Stimulated activated CD4-positive, alpha-beta T cell treated with anti-CD3 and anti-CD28 coated beads, Interleukin-1b, Interleukin-23, amount 100 ng/mL, for 48 hours (primary cell): ENCODE results near the gene SMNDC1.

Experiments
- DNase-seq: peaks from one replicate; pipeline ENCODE4 v3.0.0-alpha.2; 2020

SMNDC1 gene

DNA sequence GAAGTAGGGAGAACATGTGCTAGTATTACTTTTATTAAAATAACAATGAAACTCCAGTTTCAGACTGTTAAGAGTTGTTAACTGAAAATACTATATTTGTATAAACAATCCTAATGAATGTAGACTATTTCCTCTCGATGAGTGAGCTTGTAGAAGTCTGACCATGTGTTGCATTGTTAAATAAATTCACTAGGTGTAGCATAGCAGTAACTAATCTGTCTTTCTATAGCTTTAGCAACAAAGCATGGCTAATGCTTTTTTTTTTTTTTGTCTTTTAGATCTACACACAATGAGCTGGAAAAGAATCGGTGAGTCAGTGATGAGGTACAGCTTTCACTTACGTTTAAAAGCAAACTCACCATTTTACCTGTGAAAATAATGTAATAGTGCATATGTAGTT, 60.2 kb downstream of the SMNDC1 start:
- no peak for DNase-seq

- DNase-seq: no peak
These were observed 62.2 kb downstream of the SMNDC1 start for GRCh38 chr10:110242511-110242910.

GRCh38 chr10:110241841-110242240, 62.9 kb downstream of the SMNDC1 start:
- DNase-seq: no peak

DNA sequence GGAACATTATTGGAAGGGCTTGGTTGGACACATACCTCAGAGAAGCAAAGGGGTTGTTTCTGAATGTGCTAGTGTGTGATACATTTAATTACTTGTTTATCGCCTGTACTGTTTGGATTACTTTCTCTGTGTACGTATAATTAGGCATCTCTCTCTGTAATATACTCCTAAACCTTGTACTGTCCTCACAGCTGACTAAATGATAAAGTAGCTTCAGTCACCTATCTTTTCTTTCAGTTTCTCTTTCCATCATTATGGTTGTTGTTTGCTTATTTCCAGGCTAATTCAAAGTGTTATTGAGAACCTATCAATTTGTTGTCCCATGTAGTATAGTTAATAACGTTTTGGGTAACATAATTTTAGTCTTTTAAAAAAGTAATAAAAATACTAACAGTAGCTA, 63.3 kb downstream of the SMNDC1 start:
- no peak for DNase-seq
